T-helper 2 cell treated with Interferon-gamma antibody and Interleukin-4, amounts not matched to agents 5 μg/mL and 100 μg/mL, for 36 hours (primary cell): Measurements from ENCODE around the gene VAMP3.

Experiments used
- DNase-seq: peaks from one replicate; pipeline ENCODE4 v3.0.0; 2021; ENCODE audit warnings: low spot score
- H3K27ac Mint-ChIP-seq: one replicate; pipeline ENCODE4 v1.8.0; 2021; ENCODE audit warnings: mild to moderate bottlenecking, mixed read lengths
- H3K27me3 Mint-ChIP-seq: one replicate; pipeline ENCODE4 v1.8.0; 2021; ENCODE audit warnings: low read depth, mixed read lengths
- H3K36me3 Mint-ChIP-seq: one replicate; pipeline ENCODE4 v1.8.0; 2021; ENCODE audit warnings: low read depth, mixed read lengths
- H3K4me1 Mint-ChIP-seq: one replicate; pipeline ENCODE4 v1.8.0; 2021; ENCODE audit warnings: low read depth, mixed read lengths
- H3K4me3 Mint-ChIP-seq: one replicate; pipeline ENCODE4 v1.8.0; 2022; ENCODE audit warnings: mild to moderate bottlenecking, moderate library complexity, mixed read lengths
- H3K9me3 Mint-ChIP-seq: one replicate; pipeline ENCODE4 v1.8.0; 2021; ENCODE audit warnings: mixed read lengths

The VAMP3 gene

DNA sequence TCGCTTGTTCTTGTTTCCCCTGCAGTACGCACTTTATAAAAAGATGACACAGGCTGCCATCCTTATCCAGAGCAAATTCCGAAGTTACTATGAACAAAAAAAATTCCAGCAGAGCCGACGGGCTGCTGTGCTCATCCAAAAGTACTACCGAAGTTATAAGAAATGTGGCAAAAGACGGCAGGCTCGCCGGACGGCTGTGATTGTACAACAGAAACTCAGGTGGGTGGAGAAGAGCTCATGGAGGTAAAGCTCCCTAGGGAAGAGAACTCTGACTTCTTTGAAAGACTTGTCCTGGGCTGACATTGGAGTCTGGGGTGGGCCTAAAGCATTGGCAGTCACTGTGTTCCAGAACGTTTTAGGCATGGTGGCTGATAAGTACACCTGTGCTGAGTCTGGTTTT is 19.9 kb upstream of the VAMP3 start:
- no peak overlapping the region for H3K27ac Mint-ChIP-seq

DNA sequence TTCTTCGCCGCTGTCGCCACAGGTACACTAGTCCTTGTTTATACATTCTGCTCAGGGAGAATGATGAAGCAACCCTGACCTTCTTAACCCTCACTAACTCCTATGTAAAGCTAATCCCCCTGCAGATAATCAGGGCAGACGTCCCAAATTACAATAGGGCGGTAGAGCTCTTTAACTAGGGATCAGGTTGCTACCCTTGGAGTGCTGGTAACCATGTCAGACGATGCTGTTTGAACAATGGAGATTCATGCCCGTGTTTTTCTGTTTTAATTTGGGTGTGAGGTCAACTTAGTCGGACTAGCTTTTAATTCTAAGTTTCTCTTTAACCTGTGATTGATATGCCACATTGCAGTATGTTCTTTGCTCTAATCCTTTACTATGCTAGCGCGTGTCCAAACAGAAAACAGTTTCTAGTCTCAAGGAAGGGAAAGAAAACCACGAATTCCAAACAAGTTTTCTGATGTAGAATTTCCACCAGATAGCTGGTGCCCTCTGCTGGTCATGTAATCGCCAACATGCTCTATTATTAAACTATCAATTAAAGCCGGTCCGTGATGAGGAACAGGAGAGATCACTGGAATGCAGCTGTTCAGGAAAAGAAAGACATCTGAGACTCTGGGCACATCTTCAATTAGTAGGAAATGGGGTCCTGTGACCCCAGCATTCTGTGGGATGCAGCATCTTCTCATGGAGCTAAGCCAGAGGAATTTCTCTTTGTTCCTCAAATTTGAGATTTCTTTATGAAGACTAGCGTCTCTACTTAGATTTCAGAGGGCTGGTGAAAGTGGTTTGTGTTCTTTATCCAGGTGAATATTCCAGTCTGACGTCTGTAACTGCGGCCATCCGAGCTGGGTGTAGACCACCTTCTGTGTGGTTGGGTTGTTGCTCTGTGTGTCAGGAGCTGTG is 18.3 kb upstream of the VAMP3 start:
- Mint-ChIP-seq H3K4me3 (peak overlapping the region; percentile 18), H3K36me3 (no peaks in the 10 kb centered on the region), H3K27me3 (peaks cover 27% of the 10 kb centered on the region), H3K27ac (no peak overlapping the region), H3K9me3 (no peaks in the 10 kb centered on the region), H3K4me1 (peaks cover 13% of the 10 kb centered on the region)
- DNase-seq, result no peak

More for the DNA sequence above, 19.9 kb upstream of the VAMP3 start:
- Mint-ChIP-seq H3K9me3 (no peaks in the 10 kb centered on the region), H3K4me1 (peaks cover 13% of the 10 kb centered on the region), H3K36me3 (no peaks in the 10 kb centered on the region), H3K27me3 (peaks cover 27% of the 10 kb centered on the region), H3K4me3 (no peak overlapping the region)
- DNase-seq, result no peak

DNA sequence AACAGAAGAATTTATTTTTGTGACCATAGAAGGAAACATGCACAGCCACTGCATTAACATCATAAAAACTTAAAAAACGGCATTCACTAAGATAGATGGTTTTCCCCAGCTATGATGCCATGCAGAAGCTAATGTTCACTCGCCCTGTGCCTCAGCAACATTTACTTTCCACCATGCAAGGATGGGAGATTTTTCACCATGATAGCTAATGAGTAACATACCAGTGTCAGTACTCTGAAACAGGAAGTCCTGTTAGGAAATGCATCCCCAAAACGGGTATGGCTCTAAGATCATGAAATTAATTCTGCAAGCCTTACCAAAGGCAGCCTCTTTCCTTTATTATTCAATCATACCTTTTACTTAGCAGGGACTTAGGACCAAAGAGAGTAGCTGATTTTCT is 17.5 kb upstream of the VAMP3 start:
- Mint-ChIP-seq H3K27ac (no peak overlapping the region), H3K36me3 (no peaks in the 10 kb centered on the region), H3K4me1 (peaks cover 13% of the 10 kb centered on the region), H3K27me3 (peaks cover 27% of the 10 kb centered on the region), H3K4me3 (no peak overlapping the region), H3K9me3 (no peaks in the 10 kb centered on the region)
- DNase-seq, result no peak

DNA sequence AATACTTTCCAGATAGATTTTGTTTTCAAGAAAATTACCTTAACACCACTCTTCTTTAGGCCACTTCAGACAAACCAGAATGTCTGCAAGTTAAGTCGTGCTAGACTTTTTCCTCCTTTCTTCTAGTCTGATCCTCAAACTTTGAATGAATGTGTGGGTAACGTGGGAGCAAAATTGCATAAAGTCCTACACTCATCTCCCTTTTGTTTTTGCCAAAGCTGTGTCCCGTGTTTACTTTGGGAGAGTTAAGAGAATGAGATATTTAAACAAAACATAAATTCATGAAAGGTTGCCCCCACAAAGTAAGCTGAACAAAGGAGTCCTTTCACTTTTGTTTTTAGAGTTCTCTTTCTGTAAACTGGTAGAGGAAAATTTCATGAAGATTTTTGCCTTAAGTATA is 16.9 kb upstream of the VAMP3 start:
- H3K4me1 Mint-ChIP-seq, result peaks cover 13% of the 10 kb centered on the region

DNA sequence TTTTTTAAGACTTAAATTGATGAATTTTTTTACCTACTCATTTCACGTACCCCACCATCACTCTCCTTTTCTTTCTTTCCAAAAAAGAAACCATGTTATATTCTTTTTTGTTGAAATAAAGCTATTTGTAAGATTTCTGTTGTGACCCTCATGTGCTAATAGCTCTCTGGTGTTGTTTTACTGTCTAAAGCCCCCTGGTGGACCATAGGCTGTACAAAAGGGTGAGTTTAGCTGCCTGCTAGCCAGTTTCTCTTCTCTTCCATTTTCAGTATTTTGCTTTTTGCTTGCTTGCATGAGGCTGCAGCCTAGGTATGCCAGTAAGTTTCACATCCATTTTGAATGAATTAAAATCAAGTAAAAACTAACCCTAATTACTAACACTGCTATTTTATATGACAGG is 15.6 kb upstream of the VAMP3 start:
- H3K27me3 Mint-ChIP-seq, result peaks cover 30% of the 10 kb centered on the region
- H3K9me3 Mint-ChIP-seq, result no peaks in the 10 kb centered on the region
- no peak for DNase-seq
- peaks cover 13% of the 10 kb centered on the region for H3K4me1 Mint-ChIP-seq
- no peak overlapping the region for H3K27ac Mint-ChIP-seq
- H3K36me3 Mint-ChIP-seq, result no peaks in the 10 kb centered on the region
- H3K4me3 Mint-ChIP-seq, result no peak overlapping the region

More for the DNA sequence above, 16.9 kb upstream of the VAMP3 start:
- H3K27me3 Mint-ChIP-seq, result peaks cover 27% of the 10 kb centered on the region
- no peak overlapping the region for H3K27ac Mint-ChIP-seq
- H3K36me3 Mint-ChIP-seq, result no peaks in the 10 kb centered on the region
- H3K9me3 Mint-ChIP-seq, result no peaks in the 10 kb centered on the region
- no peak for DNase-seq
- peak overlapping the region; percentile 16 for H3K4me3 Mint-ChIP-seq

DNA sequence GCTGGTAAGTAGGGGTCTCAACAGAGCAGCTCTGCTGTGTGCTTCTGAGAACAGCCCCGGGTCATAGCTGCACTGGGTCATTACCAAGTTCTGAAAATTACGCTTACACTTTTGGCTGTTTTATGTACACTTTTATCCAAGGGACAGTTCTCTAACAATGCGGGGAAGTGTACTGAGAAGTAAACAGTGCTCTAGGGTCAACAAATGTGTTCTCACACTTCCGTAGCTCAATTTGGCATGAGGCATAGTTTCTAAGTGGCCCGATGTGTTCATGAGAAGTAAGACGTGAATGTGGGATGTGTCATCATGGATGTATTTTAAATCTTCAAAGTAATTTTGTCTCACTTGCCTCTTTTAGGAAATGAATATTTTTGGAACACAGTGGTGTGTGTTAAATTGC is 10.9 kb upstream of the VAMP3 start:
- peaks cover 40% of the 10 kb centered on the region for H3K27me3 Mint-ChIP-seq
- H3K9me3 Mint-ChIP-seq, result no peaks in the 10 kb centered on the region
- no peak overlapping the region for H3K27ac Mint-ChIP-seq
- no peaks in the 10 kb centered on the region for H3K36me3 Mint-ChIP-seq
- H3K4me1 Mint-ChIP-seq, result no peaks in the 10 kb centered on the region
- DNase-seq, result no peak
- no peak overlapping the region for H3K4me3 Mint-ChIP-seq

DNA sequence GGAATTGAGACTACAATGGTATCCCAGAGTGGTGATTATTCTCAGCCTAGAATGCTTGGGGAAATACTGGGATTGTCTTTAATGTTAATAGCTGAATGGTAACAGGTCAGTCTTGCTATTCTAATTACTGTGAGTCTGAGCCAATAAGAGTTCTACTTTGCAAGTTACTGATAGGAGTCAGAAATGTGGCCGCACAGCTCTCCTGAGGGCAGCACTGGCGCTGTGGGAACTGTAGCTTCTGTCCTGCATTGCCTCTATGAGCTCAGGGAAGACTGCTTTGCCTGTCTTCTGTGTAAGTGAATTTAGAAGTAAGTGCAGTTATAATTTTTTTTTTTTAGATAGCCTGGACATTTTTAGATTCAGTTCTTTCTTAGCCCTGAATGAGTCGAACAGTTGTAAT is 10.0 kb upstream of the VAMP3 start:
- H3K4me1 Mint-ChIP-seq, result no peaks in the 10 kb centered on the region
- peaks cover 37% of the 10 kb centered on the region for H3K27me3 Mint-ChIP-seq

DNA sequence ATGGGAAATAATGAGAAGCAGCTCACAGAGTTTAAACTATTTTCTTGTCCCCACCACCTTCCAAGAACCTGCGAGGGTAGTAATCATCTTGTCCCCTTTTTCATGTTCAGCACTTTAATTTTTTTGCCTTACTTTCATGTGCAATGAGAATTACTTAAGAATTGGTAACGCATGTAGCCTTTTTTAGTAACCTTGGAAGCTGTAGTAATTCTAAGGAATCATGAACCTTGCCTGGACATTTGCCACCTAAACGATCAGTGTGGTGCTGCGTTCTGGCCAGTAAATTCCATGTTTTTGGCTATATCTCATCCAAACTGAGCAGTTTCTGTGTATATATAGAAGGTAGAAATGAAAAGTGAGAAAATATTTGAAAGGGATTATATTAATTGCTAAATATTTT is 3.9 kb upstream of the VAMP3 start:
- no peaks in the 10 kb centered on the region for H3K9me3 Mint-ChIP-seq
- no peak overlapping the region for H3K27ac Mint-ChIP-seq
- H3K4me3 Mint-ChIP-seq, result no peak overlapping the region
- H3K4me1 Mint-ChIP-seq, result peaks cover 4% of the 10 kb centered on the region
- peaks cover 59% of the 10 kb centered on the region for H3K27me3 Mint-ChIP-seq
- H3K36me3 Mint-ChIP-seq, result peaks cover 2% of the 10 kb centered on the region
- no peak for DNase-seq

More for the DNA sequence above, 10.0 kb upstream of the VAMP3 start:
- no peaks in the 10 kb centered on the region for H3K36me3 Mint-ChIP-seq
- DNase-seq, result no peak
- H3K27ac Mint-ChIP-seq, result no peak overlapping the region
- no peaks in the 10 kb centered on the region for H3K9me3 Mint-ChIP-seq
- H3K4me3 Mint-ChIP-seq, result no peak overlapping the region

DNA sequence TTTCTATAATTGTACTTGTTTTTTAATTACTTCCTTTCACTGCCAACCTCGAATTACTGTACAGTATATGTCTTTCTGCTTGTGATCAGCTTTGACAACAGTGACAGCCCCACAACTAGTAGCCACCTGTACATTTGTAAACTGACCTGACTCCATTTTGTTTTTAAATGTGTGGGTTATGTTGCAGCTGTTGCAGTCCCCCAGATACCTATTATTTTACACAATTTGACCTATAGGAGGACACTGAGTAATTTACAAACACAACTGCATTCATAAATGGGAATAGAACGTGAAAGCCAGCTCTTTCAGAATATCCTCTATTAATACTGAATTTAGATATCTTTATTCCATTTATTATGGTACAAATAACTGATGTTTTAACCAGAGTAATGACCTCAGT is 2.5 kb upstream of the VAMP3 start:
- Mint-ChIP-seq H3K4me3 (no peak overlapping the region), H3K36me3 (peaks cover 11% of the 10 kb centered on the region), H3K4me1 (peaks cover 15% of the 10 kb centered on the region), H3K27ac (no peak overlapping the region), H3K27me3 (peaks cover 48% of the 10 kb centered on the region), H3K9me3 (no peaks in the 10 kb centered on the region)
- DNase-seq, result no peak

DNA sequence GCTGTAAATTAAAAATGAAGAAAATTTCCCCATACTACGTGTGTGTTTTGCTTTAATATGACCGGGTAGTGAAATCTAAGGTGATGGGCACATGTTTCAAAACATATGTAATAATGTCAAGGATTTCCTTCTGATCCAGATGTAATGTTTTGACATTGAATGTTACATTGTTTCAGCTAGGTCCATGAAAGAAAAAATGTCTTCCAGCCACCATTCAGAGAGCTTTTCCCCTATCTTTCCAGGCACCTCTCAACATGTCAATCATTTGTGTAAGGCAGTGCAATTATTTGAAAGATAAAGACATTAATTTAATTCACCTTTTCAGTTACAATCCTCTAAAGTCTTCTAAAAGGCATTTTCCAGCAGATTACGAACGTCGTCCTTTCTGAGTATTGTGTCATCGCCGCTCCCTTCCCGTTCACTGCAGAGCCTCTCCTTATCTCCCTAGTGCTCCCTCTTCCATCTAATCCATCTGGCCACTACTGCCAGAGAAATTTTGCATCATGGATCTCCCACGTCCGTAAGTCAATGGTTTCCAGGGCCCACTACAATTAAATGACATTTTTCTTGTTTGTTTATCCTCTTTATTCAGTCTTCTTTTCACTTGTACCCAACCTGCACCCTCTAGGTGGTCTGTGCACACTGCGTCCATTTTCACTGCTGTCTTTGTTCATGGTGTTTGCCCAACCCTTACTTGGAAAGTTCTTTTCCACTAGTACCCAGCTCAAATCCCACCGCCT is 1.3 kb upstream of the VAMP3 start:
- Mint-ChIP-seq H3K36me3 (peaks cover 17% of the 10 kb centered on the region), H3K4me3 (peak overlapping the region; percentile 4), H3K4me1 (peaks cover 15% of the 10 kb centered on the region), H3K27ac (no peak overlapping the region), H3K9me3 (no peaks in the 10 kb centered on the region), H3K27me3 (peaks cover 47% of the 10 kb centered on the region)
- no peak for DNase-seq

DNA sequence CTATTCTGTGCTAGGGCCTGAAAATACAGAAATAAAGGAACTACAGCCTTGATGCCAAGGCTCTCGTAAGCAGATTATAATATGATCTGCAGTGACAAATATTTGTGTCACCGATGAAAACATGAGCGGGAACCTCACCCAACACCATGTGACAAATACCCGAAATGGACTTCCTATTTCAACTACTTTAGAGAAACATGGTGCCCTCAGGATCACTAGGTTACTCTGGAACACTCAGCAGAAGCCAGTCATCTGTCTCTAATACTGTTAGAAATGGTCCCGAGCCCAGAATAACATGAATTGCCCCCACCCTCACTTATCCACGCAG is 463 bp upstream of the VAMP3 start:
- Mint-ChIP-seq H3K9me3 (no peaks in the 10 kb centered on the region), H3K27me3 (peaks cover 41% of the 10 kb centered on the region), H3K4me1 (peaks cover 15% of the 10 kb centered on the region), H3K36me3 (peaks cover 20% of the 10 kb centered on the region), H3K4me3 (peak overlapping the region; percentile 80), H3K27ac (peak overlapping the region; percentile 86)
- DNase-seq, result no peak

DNA sequence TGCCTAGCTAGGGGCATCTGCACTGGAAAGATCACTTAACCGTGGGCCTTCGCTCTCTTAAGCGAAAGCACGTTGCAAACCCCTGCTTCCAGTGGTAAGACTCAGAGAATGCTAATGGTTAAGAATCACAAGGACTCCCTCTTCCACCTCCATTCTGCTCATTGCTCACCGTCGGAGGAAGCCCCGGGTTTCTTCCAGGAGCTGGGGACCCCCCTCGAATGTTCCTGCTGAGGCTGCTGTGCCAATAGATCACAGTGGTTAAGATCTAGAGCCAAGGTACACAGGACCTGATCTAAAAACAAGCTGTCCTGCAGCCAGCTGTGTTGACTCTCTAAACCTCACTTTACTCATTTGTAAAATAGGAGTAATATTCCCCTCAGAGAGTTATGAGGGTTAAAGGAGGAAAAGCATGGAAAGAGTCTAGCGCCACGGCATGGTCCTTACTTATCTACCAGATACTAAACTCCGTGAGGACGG is 765 bp downstream of the VAMP3 start:
- peak overlapping the region; percentile 92 for H3K4me3 Mint-ChIP-seq
- H3K4me1 Mint-ChIP-seq, result peaks cover 15% of the 10 kb centered on the region
- peaks cover 24% of the 10 kb centered on the region for H3K36me3 Mint-ChIP-seq
- DNase-seq, result no peak
- H3K9me3 Mint-ChIP-seq, result no peaks in the 10 kb centered on the region
- H3K27ac Mint-ChIP-seq, result peak overlapping the region; percentile 84
- H3K27me3 Mint-ChIP-seq, result peaks cover 33% of the 10 kb centered on the region

DNA sequence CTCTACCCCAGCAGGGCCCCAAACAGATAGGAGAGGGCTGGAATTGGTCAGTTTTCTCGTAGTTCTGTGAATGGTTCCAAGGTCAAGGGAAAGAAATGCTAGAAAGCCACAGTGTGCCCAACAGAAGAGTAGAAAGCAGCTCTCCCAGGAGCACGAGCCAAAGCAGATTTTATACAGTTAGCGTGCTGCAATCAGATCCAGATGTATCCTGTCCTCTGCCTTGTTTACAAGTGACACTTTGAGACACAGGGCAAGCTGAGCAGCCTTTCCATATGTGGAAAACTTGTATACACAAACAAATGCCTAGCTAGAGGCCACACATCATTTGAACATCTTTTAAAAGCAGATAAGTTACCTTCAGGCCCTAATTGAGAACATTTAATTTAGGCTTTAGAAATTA is 6.5 kb downstream of the VAMP3 start:
- no peaks in the 10 kb centered on the region for H3K27me3 Mint-ChIP-seq
- peaks cover 19% of the 10 kb centered on the region for H3K4me1 Mint-ChIP-seq
- H3K4me3 Mint-ChIP-seq, result no peak overlapping the region
- H3K27ac Mint-ChIP-seq, result no peak overlapping the region
- peaks cover 32% of the 10 kb centered on the region for H3K36me3 Mint-ChIP-seq
- H3K9me3 Mint-ChIP-seq, result no peaks in the 10 kb centered on the region
- no peak for DNase-seq

DNA sequence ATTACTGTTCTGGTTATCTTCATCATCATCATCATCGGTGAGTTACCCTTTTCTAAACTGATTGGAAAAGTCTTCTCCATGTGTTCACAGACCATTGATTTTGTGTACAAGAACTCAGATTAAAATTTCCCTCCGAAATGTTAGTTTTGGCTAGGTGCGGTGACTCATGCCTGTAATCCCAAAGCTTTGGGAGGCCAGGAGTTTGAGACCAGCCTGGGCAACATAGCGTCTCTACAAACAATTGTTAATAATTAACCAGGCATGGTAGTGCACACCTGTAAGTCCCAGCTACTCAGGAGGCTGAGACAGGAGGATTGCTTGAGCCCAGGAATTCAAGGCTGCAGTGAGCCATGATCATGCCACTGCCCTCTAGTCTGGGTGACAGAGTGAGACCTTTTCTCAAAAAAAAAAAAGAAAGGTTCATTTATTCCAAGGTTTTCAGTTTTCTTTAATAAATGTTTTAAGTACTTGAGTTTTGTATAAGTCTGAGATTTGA is 7.1 kb downstream of the VAMP3 start:
- Mint-ChIP-seq H3K4me1 (peaks cover 19% of the 10 kb centered on the region), H3K9me3 (no peaks in the 10 kb centered on the region), H3K27me3 (no peaks in the 10 kb centered on the region), H3K36me3 (peaks cover 29% of the 10 kb centered on the region), H3K4me3 (no peak overlapping the region), H3K27ac (no peak overlapping the region)
- no peak for DNase-seq
